ENCODE measurements around the gene PHKG1.

DNA sequence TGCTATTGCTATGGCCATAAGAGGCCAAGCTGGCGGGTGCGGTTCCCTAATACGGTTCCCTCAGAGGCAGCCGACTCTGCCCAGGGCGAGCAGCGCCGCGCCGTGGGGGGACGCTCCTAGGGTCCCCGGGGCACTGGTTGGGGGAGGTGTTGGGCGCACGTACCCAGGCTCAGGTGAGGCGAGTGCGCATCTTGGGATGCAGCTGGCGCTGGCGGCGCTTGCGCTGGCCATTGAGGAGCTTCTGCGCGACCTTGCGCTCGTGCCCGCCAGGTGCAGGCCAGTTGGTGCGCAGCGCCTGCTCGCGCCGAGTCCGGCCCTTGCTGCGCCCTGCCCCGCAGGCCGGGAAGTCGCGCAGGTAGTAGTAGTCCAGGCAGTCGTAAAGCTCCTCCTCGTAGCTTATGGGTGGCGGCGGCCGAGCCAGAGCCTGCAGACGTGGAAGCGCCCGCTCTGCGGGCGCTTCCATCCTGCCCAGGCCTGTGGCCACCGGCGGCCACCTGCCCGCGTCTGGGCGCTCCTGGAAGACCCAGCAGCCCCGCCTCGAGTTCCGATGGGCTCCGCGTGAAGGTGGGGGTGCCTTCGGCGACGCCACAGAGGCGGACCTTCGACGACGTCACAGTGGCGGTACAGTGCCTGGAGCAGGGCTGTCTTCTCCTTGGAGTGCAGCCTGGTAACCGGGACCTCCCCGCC is 23.2 kb upstream of the PHKG1 start, which contains the start of gene NUPR2:
- no peak for TF ChIP-seq RFX5 (IDR thresholded peaks at IDR 0.05; ENCODE audit: borderline replicate concordance, low read depth, low read length)
- no peak for TF ChIP-seq CTCF (IDR thresholded peaks at IDR 0.05; ENCODE audit: control extremely low read depth in 1 of 3, insufficient read depth in 1 of 3, low read depth in 1 of 3, low read length in 3 of 3)
- TF ChIP-seq SP2 (IDR thresholded peaks at IDR 0.05; ENCODE audit: low read length): no peak
- no peak for TF ChIP-seq POLR2AphosphoS5 (IDR thresholded peaks at IDR 0.05; ENCODE audit: low read depth, low read length)
- TF ChIP-seq POLR2A (IDR thresholded peaks at IDR 0.05; ENCODE audit: control extremely low read depth in 1 of 2, low read depth in 2 of 2, low read length in 2 of 2): no peak
- TF ChIP-seq MAFK (IDR thresholded peaks at IDR 0.05; ENCODE audit: low read depth, low read length): no peak
- TF ChIP-seq TCF12 (IDR thresholded peaks at IDR 0.05; ENCODE audit: low read depth, low read length): no peak
- TF ChIP-seq SIN3A (conservative IDR thresholded peaks at IDR 0.05 in 1 of 2, IDR thresholded peaks at IDR 0.05 in 1 of 2; ENCODE audit: low read depth in 1 of 2, low read length in 2 of 2): no peak
- TF ChIP-seq BACH1 (IDR thresholded peaks at IDR 0.05; ENCODE audit: low read length): no peak
- TF ChIP-seq EP300 (IDR thresholded peaks at IDR 0.05; ENCODE audit: borderline replicate concordance in 1 of 2, low read depth in 2 of 2, low read length in 2 of 2): no peak
- TF ChIP-seq BRCA1 (IDR thresholded peaks at IDR 0.05; ENCODE audit: low read depth, low read length): no peak
- no peak for TF ChIP-seq HDAC6 (IDR thresholded peaks at IDR 0.05; ENCODE audit: low read depth, low read length)
- no peak for TF ChIP-seq CTBP2 (IDR thresholded peaks at IDR 0.05; ENCODE audit: borderline replicate concordance, insufficient read depth, insufficient read length, low read length)
- no peak for TF ChIP-seq JUN (IDR thresholded peaks at IDR 0.05; ENCODE audit: low read depth, low read length)

Data from H1 (cell line).